Measurements from ENCODE around the gene DEFB128.

DNA sequence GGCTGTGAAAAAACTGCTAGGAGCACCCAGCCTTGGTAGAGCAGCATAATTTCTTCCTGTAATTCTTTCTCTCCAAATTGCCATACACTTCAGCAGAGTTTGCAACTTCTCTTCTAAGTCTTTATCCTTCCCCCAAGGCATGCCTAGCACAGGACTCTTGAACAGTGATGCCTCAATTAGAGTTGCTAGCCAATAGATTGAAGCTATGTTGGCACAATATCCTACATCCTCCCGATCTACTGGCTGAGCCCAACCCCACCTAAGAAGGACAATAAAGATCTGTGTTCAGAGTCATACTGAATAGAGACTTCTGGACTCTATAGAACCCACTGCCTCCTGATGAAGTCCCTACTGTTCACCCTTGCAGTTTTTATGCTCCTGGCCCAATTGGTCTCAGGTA is 47.2 kb downstream of the DEFB128 start, which contains the start of gene DEFB126:
- TF ChIP-seq, protein P1, sequence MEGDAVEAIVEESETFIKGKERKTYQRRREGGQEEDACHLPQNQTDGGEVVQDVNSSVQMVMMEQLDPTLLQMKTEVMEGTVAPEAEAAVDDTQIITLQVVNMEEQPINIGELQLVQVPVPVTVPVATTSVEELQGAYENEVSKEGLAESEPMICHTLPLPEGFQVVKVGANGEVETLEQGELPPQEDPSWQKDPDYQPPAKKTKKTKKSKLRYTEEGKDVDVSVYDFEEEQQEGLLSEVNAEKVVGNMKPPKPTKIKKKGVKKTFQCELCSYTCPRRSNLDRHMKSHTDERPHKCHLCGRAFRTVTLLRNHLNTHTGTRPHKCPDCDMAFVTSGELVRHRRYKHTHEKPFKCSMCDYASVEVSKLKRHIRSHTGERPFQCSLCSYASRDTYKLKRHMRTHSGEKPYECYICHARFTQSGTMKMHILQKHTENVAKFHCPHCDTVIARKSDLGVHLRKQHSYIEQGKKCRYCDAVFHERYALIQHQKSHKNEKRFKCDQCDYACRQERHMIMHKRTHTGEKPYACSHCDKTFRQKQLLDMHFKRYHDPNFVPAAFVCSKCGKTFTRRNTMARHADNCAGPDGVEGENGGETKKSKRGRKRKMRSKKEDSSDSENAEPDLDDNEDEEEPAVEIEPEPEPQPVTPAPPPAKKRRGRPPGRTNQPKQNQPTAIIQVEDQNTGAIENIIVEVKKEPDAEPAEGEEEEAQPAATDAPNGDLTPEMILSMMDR (IDR thresholded peaks at IDR 0.05), result no peak
- TF ChIP-seq EZH2phosphoT487 (IDR thresholded peaks at IDR 0.05), result no peak
